ENCODE measurements around the gene GPX1.

GRCh38 chr3:49358884-49359225, 702 bp upstream of the GPX1 start:
- TF ChIP-seq POLR2A (IDR thresholded peaks at IDR 0.05) (no peak), CTCF (IDR thresholded peaks at IDR 0.05) (no peak)

All from thyroid gland (tissue), 4 donors.